ENCODE results near the gene PPIF.

Gene PPIF

DNA sequence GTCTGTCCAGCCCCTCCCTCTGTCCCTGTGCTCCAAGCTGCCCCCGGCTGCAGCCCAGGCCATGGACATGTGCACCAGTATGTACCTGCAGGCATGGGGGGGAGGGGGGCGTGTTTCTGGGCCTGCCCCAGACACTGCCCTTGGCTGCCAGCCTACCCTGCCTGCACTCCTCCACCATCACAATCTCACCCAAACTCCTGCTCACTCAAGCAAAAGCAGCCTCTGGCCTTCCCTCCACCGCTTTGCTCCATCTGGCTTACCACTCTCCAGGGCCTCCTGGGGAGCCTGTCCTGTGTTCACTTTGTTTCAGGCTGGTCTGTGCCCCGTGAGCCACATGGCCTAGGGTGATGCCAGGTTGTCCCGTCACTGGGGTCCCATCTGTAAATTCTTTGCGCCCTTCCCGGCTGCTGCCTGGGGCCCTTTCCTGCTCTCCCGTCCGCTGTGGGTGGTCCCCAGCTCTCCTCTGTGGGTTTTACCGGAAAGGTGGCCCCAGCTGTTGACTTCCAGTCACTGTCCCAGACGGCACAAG lies 33.3 kb upstream of the PPIF start:
- no peak for TF ChIP-seq SIN3A (IDR thresholded peaks at IDR 0.05; ENCODE audit: borderline replicate concordance, insufficient read depth, low read length)
- TF ChIP-seq, protein P1, sequence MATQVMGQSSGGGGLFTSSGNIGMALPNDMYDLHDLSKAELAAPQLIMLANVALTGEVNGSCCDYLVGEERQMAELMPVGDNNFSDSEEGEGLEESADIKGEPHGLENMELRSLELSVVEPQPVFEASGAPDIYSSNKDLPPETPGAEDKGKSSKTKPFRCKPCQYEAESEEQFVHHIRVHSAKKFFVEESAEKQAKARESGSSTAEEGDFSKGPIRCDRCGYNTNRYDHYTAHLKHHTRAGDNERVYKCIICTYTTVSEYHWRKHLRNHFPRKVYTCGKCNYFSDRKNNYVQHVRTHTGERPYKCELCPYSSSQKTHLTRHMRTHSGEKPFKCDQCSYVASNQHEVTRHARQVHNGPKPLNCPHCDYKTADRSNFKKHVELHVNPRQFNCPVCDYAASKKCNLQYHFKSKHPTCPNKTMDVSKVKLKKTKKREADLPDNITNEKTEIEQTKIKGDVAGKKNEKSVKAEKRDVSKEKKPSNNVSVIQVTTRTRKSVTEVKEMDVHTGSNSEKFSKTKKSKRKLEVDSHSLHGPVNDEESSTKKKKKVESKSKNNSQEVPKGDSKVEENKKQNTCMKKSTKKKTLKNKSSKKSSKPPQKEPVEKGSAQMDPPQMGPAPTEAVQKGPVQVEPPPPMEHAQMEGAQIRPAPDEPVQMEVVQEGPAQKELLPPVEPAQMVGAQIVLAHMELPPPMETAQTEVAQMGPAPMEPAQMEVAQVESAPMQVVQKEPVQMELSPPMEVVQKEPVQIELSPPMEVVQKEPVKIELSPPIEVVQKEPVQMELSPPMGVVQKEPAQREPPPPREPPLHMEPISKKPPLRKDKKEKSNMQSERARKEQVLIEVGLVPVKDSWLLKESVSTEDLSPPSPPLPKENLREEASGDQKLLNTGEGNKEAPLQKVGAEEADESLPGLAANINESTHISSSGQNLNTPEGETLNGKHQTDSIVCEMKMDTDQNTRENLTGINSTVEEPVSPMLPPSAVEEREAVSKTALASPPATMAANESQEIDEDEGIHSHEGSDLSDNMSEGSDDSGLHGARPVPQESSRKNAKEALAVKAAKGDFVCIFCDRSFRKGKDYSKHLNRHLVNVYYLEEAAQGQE (IDR thresholded peaks at IDR 0.05; ENCODE audit: insufficient read depth in 1 of 2, low read depth in 2 of 2, low read length in 2 of 2): no peak
- no peak for TF ChIP-seq FOXP2 (optimal IDR thresholded peaks at IDR 0.05; ENCODE audit: borderline replicate concordance, extremely low read depth, extremely low read length, insufficient read depth)
- TF ChIP-seq TAF1 (IDR thresholded peaks at IDR 0.05; ENCODE audit: borderline replicate concordance, insufficient read depth, low read length): no peak
- TF ChIP-seq POLR2AphosphoS5 (IDR thresholded peaks at IDR 0.05; ENCODE audit: low read depth, low read length): no peak

DNA sequence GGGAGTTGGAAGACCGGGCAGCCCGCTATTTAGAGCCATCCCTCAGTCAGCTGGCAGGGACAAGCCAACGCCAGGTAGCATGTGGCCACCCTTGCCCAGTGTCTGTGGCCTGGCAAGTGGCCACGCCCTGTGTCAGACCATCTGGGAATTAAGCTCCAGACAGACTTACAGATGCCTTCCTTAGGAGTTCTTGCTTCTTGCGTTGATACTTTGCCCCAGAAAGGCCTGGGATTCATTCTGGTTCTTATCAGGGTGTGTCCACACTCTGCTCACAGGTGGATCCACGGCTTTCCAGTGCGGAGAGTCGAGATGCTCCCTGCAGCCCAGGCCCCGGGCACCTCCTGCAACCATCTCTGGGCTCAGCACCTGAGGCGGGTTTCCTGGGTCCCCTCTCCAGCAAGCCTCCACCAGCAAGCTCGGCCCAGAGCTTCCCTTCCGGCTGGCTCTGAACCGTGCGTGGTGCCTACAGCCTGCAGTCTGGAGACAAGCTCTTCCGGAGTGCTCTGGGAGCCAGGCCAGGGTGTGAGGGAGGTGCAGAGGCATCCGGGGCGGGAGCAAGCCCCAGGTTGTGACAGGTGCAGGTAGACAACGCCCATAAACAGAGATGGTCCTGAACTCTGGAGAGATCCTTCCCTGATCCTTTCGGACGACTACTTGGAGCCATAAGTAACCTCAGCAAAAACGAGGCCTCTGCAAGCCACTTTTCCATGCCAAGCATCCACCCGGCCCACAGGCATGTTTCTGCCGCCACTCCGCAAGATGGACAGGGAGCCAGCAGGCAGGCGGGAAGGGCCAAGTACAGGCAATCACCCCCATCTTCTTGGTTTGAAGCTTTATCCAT lies 32.3 kb upstream of the PPIF start:
- TF ChIP-seq POLR2AphosphoS5 (IDR thresholded peaks at IDR 0.05; ENCODE audit: low read depth, low read length) (no peak), TAF1 (IDR thresholded peaks at IDR 0.05; ENCODE audit: borderline replicate concordance, insufficient read depth, low read length) (no peak), FOXP2 (optimal IDR thresholded peaks at IDR 0.05; ENCODE audit: borderline replicate concordance, extremely low read depth, extremely low read length, insufficient read depth) (no peak), SIN3A (IDR thresholded peaks at IDR 0.05; ENCODE audit: borderline replicate concordance, insufficient read depth, low read length) (no peak)
- TF ChIP-seq, protein P1 (IDR thresholded peaks at IDR 0.05; ENCODE audit: insufficient read depth in 1 of 2, low read depth in 2 of 2, low read length in 2 of 2): no peak

DNA sequence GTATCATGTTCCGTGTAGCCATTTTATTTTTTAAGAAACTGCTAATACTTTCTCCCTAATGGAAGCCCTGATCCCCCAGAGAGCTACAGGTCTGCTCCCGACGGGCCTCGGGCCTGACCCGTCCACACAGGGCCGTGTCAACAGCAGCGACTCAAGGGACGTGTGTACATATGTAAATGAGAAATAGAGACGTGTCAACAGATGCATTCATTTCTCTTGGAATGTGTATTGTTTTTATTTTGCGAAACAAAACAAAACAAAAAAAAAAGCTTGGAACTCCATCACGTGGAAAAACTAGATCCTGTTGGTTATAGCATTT lies 31.7 kb upstream of the PPIF start:
- TF ChIP-seq FOXP2 (optimal IDR thresholded peaks at IDR 0.05; ENCODE audit: borderline replicate concordance, extremely low read depth, extremely low read length, insufficient read depth) (no peak), TAF1 (IDR thresholded peaks at IDR 0.05; ENCODE audit: borderline replicate concordance, insufficient read depth, low read length) (no peak), POLR2AphosphoS5 (IDR thresholded peaks at IDR 0.05; ENCODE audit: low read depth, low read length) (no peak), SIN3A (IDR thresholded peaks at IDR 0.05; ENCODE audit: borderline replicate concordance, insufficient read depth, low read length) (no peak)
- TF ChIP-seq, protein P1 (IDR thresholded peaks at IDR 0.05; ENCODE audit: insufficient read depth in 1 of 2, low read depth in 2 of 2, low read length in 2 of 2): no peak

DNA sequence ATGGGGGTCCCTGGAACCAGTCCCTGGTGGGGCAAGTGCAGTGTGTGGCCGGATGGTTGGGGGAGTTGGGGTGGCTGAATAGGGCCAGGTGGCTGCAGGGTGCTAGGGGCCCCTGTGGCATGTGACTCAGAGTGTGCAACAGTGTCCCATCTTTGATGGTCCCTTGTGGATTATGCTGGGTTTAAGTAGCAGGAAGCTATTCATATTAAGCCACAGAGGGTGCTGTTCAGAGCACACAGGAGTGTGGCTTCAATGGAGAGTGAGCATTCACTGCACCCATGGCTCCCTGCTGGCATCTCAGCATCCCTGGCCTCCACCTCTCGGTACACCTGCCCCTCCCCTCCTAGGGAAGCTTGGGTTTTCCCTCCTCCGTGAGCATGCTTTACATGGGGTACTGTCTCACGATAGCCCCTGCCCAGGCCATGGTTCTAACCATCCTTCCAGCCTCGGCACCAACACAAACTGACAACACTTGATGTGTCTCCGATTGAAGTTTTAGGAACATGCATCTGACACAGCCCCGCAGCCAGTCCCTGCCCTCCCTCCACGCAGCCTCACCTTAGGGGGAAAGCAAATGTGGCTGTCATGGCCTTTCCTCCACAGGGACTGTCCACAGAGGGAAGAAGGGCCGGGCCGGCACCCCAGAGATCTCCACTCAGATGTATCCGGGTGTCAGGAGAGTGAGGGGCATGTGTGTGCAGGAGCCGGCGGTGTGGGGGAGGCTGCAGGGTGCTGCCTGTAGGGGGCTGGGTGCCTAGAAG lies 30.4 kb upstream of the PPIF start:
- no peak for TF ChIP-seq POLR2AphosphoS5 (IDR thresholded peaks at IDR 0.05; ENCODE audit: low read depth, low read length)
- TF ChIP-seq, protein P1 (IDR thresholded peaks at IDR 0.05; ENCODE audit: insufficient read depth in 1 of 2, low read depth in 2 of 2, low read length in 2 of 2): no peak
- no peak for TF ChIP-seq TAF1 (IDR thresholded peaks at IDR 0.05; ENCODE audit: borderline replicate concordance, insufficient read depth, low read length)
- TF ChIP-seq FOXP2 (optimal IDR thresholded peaks at IDR 0.05; ENCODE audit: borderline replicate concordance, extremely low read depth, extremely low read length, insufficient read depth): no peak
- TF ChIP-seq SIN3A (IDR thresholded peaks at IDR 0.05; ENCODE audit: borderline replicate concordance, insufficient read depth, low read length): no peak
